ENCODE results near the gene ZFR. TPM values are rescaled to one million over a fixed set of nuclear protein-coding genes. Genes with fewer than 3 reads are reported as not detected.

Gene ZFR
- total and polyA plus RNA-seq, 7 donors, result 25.8 to 99.9 (median 71.8) TPM

DNA sequence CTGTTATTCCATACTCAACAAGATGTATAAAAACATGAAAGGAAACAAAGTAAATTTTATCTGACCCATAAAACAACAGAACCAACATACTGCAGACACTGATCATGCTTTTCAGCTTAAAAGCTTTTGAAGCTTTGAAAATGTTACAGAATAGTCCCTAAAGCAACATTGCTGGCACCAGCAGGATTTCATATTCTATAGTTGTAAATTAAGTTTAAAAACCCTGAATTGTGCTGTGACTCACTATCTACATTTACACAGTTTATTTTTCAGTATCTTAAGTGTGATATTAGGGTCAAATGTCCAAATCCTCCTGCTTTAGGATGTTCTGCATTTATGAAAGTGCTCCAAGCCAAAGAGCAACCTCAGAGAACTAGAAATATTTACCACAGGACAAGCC lies 59.9 kb downstream of the ZFR start:
- Histone ChIP-seq H3K27me3 (no peaks in the 10 kb centered on the region), H3K4me3 (no peak overlapping the region), H3K9me3 (no peaks in the 10 kb centered on the region), H3K4me1 (peaks cover 0 to 32% (median 21%) of the 10 kb centered on the region in 4 donors), H3K36me3 (peaks cover 0 to 98% (median 25%) of the 10 kb centered on the region in 4 donors), H3K27ac (no peak overlapping the region)
- DNase-seq, result no peak
- intact Hi-C loops (cut with DNase I), result no loop called here
- no peak for TF ChIP-seq POLR2AphosphoS5 (IDR thresholded peaks at IDR 0.05)
- TF ChIP-seq, protein P1, sequence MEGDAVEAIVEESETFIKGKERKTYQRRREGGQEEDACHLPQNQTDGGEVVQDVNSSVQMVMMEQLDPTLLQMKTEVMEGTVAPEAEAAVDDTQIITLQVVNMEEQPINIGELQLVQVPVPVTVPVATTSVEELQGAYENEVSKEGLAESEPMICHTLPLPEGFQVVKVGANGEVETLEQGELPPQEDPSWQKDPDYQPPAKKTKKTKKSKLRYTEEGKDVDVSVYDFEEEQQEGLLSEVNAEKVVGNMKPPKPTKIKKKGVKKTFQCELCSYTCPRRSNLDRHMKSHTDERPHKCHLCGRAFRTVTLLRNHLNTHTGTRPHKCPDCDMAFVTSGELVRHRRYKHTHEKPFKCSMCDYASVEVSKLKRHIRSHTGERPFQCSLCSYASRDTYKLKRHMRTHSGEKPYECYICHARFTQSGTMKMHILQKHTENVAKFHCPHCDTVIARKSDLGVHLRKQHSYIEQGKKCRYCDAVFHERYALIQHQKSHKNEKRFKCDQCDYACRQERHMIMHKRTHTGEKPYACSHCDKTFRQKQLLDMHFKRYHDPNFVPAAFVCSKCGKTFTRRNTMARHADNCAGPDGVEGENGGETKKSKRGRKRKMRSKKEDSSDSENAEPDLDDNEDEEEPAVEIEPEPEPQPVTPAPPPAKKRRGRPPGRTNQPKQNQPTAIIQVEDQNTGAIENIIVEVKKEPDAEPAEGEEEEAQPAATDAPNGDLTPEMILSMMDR (IDR thresholded peaks at IDR 0.05), result no peak
- no peak for TF ChIP-seq EP300 (IDR thresholded peaks at IDR 0.05)
- TF ChIP-seq POLR2A (IDR thresholded peaks at IDR 0.05), result no peak

DNA sequence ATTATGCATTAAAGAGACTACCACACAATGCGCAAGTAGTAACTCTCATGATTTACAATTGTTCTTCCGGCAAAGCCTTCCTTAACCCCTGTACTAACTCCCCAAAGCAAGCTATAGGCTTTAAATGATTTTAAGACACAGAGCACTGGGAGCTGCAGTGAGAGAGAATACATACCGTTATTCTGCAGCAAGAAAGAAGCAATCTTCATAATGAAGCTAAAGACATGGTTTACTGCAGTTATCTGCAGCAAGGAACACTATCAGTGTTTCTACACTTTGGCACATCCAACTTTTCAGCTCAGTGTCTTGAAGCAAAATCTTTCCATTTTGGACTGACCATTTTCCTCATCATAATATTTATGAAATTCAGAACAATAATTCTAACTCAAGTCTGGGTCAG lies 61.0 kb downstream of the ZFR start:
- WGBS, 2 donors, result 87 to 89% methylated on average over 3 of the region's 3 CpGs
- Histone ChIP-seq H3K4me1 (peaks cover 0 to 28% (median 15%) of the 10 kb centered on the region in 4 donors), H3K4me3 (no peak overlapping the region), H3K27me3 (no peaks in the 10 kb centered on the region), H3K27ac (no peak overlapping the region), H3K36me3 (peaks cover 0 to 98% (median 22%) of the 10 kb centered on the region in 4 donors), H3K9me3 (no peaks in the 10 kb centered on the region)
- intact Hi-C loops (cut with DNase I), result no loop called here
- TF ChIP-seq POLR2AphosphoS5 (IDR thresholded peaks at IDR 0.05) (no peak), POLR2A (IDR thresholded peaks at IDR 0.05) (no peak), EP300 (IDR thresholded peaks at IDR 0.05) (no peak)
- TF ChIP-seq, protein P1 (IDR thresholded peaks at IDR 0.05), result no peak
- no peak for DNase-seq

DNA sequence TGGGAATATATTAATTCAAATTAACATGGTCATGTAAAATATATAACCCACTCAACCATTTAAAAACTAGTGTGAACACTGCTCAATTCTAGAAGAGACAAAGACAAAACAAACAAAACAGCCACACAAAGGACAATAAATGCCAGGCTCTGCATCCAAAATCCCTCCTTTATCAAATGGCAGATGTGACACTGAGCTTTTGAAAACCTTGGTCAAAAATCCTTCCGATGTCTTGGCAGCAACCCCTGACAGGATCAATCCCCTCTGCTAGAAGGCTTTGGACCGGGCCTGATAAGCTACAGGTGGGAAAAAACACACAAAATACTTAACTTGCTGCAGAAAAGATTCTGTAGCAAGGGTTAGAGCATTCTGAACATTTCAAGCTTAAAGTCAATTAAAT lies 61.5 kb downstream of the ZFR start:
- Histone ChIP-seq H3K36me3 (peaks cover 0 to 97% (median 22%) of the 10 kb centered on the region in 4 donors), H3K27me3 (no peaks in the 10 kb centered on the region), H3K4me3 (no peak overlapping the region), H3K4me1 (peaks cover 0 to 23% (median 12%) of the 10 kb centered on the region in 4 donors), H3K27ac (no peak overlapping the region), H3K9me3 (no peaks in the 10 kb centered on the region)
- intact Hi-C loops (cut with DNase I), result no loop called here
- no peak for DNase-seq
- TF ChIP-seq, protein P1 (IDR thresholded peaks at IDR 0.05), result no peak
- TF ChIP-seq POLR2A (IDR thresholded peaks at IDR 0.05) (no peak), POLR2AphosphoS5 (IDR thresholded peaks at IDR 0.05) (no peak), EP300 (IDR thresholded peaks at IDR 0.05) (no peak)
- WGBS, 2 donors, result 93% methylated on average over 2 of the region's 2 CpGs

DNA sequence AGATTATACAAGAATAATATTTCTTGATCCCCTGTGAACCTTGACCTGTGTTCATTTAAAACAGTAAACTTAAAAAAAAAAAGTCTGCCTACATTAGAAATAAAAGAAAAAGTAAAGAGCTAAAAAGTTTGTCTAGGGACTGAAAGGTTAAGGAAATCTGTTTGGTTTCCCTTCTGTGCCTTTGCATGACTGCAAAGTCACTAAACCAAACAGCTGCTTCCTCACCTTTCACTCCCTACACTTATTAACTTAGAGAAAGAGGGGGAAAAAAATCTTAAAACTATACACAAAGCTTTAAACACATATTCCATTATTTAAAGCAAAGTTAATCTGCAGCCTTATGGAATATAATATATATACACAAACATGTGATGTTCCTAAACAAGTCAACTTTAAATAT lies 65.1 kb downstream of the ZFR start:
- intact Hi-C loops (cut with DNase I), result no loop called here
- no peak for DNase-seq
- H3K4me3 ChIP-seq, result no peak overlapping the region
- no peaks in the 10 kb centered on the region for H3K27me3 ChIP-seq
- TF ChIP-seq, protein P1 (IDR thresholded peaks at IDR 0.05), result no peak
- TF ChIP-seq EP300 (IDR thresholded peaks at IDR 0.05) (no peak), POLR2A (IDR thresholded peaks at IDR 0.05) (no peak), POLR2AphosphoS5 (IDR thresholded peaks at IDR 0.05) (no peak)
- H3K27ac ChIP-seq, result no peak overlapping the region
- peaks cover 0 to 4% (median 0%) of the 10 kb centered on the region in 4 donors for H3K4me1 ChIP-seq
- peaks cover 0 to 91% (median 21%) of the 10 kb centered on the region in 4 donors for H3K36me3 ChIP-seq
- H3K9me3 ChIP-seq, result no peaks in the 10 kb centered on the region

DNA sequence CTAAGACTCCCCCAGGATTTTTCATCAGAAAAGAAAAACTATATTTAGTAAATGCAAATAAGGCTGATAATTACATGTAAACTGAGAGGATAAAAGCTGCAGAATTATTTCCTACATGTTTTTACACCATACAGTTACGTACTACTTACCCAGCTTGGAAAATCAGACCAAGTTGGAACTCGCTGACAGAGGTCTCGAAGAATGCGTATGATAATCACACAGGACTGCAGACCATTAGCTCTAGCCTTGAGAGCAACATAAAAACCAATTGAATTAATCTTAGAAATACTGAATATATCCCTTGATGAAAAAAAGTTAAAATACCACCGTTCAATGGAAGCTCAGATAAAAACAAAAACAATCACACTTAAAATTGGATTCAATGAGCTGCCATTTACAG lies 65.6 kb downstream of the ZFR start:
- no peaks in the 10 kb centered on the region for H3K9me3 ChIP-seq
- no peaks in the 10 kb centered on the region for H3K27me3 ChIP-seq
- H3K27ac ChIP-seq, result no peak overlapping the region
- H3K36me3 ChIP-seq, result peaks cover 0 to 90% (median 19%) of the 10 kb centered on the region in 4 donors
- DNase-seq, result no peak
- H3K4me3 ChIP-seq, result no peak overlapping the region
- intact Hi-C loops (cut with DNase I), result no loop called here
- H3K4me1 ChIP-seq, result peaks cover 0 to 4% (median 0%) of the 10 kb centered on the region in 4 donors
- TF ChIP-seq POLR2A (IDR thresholded peaks at IDR 0.05), result no peak
- TF ChIP-seq POLR2AphosphoS5 (IDR thresholded peaks at IDR 0.05), result no peak
- TF ChIP-seq, protein P1 (IDR thresholded peaks at IDR 0.05), result no peak
- no peak for TF ChIP-seq EP300 (IDR thresholded peaks at IDR 0.05)
- WGBS, 2 donors, result 73 to 74% methylated on average over 5 of the region's 5 CpGs
